Large intestine (tissue), 3 donors: ENCODE data around the gene ARMCX2. TPM values are rescaled to one million over a fixed set of nuclear protein-coding genes. Genes with fewer than 3 reads are reported as not detected.

Experiments used
- DNase-seq, 2 donors: peaks; one replicate each; pipeline versions ENCODE4 v3.0.0 to v3.0.0-alpha.2; 2013
- H3K27ac ChIP-seq: one replicate; pipeline ENCODE4 v1.5.1; 2013; ENCODE audit warnings: low read length
- H3K27me3 ChIP-seq: 2 replicates; pipeline ENCODE4 v1.6.1; 2013; ENCODE audit warnings: low read length; ENCODE audit not compliant: control insufficient read depth, insufficient read depth
- H3K36me3 ChIP-seq: 2 replicates; pipeline ENCODE4 v1.6.1; 2013; ENCODE audit warnings: low read length; ENCODE audit not compliant: control insufficient read depth, insufficient read depth
- H3K4me1 ChIP-seq: one replicate; pipeline ENCODE4 v1.6.1; 2013; ENCODE audit warnings: low read length; ENCODE audit not compliant: control insufficient read depth, insufficient read depth
- H3K4me3 ChIP-seq: one replicate; pipeline ENCODE4 v1.5.1; 2013; ENCODE audit warnings: low read length
- H3K9me3 ChIP-seq: one replicate; pipeline ENCODE4 v1.6.1; 2013; ENCODE audit warnings: mild to moderate bottlenecking, low read depth, low read length, moderate library complexity; ENCODE audit not compliant: control insufficient read depth
- WGBS: methylation state at CpG from one replicate; pipeline ENCODE4 v1.1.5; 2013; ENCODE audit warnings: low lambda C conversion rate; ENCODE audit not compliant: insufficient coverage; 5-methylcytosine and 5-hydroxymethylcytosine counted together
- polyA plus RNA-seq: library from polyadenylated mRNA; unstranded; fragments of 120-200 nt; gene quantifications from one replicate; pipeline ENCODE4 v1.2.1, GENCODE V29; 2013

Gene ARMCX2
- polyA plus RNA-seq, 1 donor, result 39.7 TPM

GRCh38 chrX:101605728-101606127, 53.9 kb downstream of the ARMCX2 start:
- DNase-seq, result peak in 1 of 2 donors; percentile 26
- no peak overlapping the region for H3K27ac ChIP-seq
- WGBS, result no CpG with 5 or more reads among the region's 1 CpG

More at GRCh38 chrX:101605728-101606127, 53.9 kb downstream of the ARMCX2 start:
- H3K4me3 ChIP-seq, result no peak overlapping the region
- H3K27me3 ChIP-seq, result no peaks in the 10 kb centered on the region
- H3K36me3 ChIP-seq, result no peaks in the 10 kb centered on the region
- no peaks in the 10 kb centered on the region for H3K4me1 ChIP-seq
- no peaks in the 10 kb centered on the region for H3K9me3 ChIP-seq

Other genes with a start within 250 kb of the ARMCX2 start
- gene ARMCX4, start 174.4 kb downstream of the ARMCX2 start, polyA plus RNA-seq, result 18.9 TPM
- gene ARMCX1, start 109.3 kb downstream of the ARMCX2 start, polyA plus RNA-seq, result 37.1 TPM
- 74.6 TPM for gene ARMCX6, start 41.9 kb downstream of the ARMCX2 start, polyA plus RNA-seq
- 93.8 TPM for gene ARMCX3, start 36.7 kb downstream of the ARMCX2 start, polyA plus RNA-seq